Effector memory CD4-positive, alpha-beta T cell (primary cell): Measurements from ENCODE around the gene KATNBL1.

Experiments used
- DNase-seq, 3 donors: peaks; one replicate each; pipeline ENCODE4 v3.0.0-alpha.2; 2020
- H3K27ac ChIP-seq: 2 replicates; pipeline ENCODE4 v1.7.0; 2013; ENCODE audit warnings: mild to moderate bottlenecking, low read length, moderate library complexity; ENCODE audit not compliant: insufficient read depth, poor library complexity, severe bottlenecking
- H3K27me3 ChIP-seq: replicated peaks from 2 replicates; pipeline ENCODE4 v1.7.0; 2013; ENCODE audit warnings: mild to moderate bottlenecking, low read length; ENCODE audit not compliant: insufficient read depth, control insufficient read depth, poor library complexity, severe bottlenecking
- H3K36me3 ChIP-seq: 2 replicates; pipeline ENCODE4 v1.7.0; 2013; ENCODE audit warnings: mild to moderate bottlenecking, low read length, moderate library complexity; ENCODE audit not compliant: control insufficient read depth, insufficient read depth
- H3K4me1 ChIP-seq: 2 replicates; pipeline ENCODE4 v1.7.0; 2013; ENCODE audit warnings: low read length, mild to moderate bottlenecking; ENCODE audit not compliant: control insufficient read depth, insufficient read depth, poor library complexity, severe bottlenecking
- H3K4me3 ChIP-seq: 2 replicates; pipeline ENCODE4 v1.7.0; 2013; ENCODE audit warnings: low read length, low read depth, mild to moderate bottlenecking; ENCODE audit not compliant: insufficient read depth, poor library complexity, severe bottlenecking
- H3K9me3 ChIP-seq: 2 replicates; pipeline ENCODE4 v1.7.0; 2013; ENCODE audit warnings: mild to moderate bottlenecking, low read length, moderate library complexity; ENCODE audit not compliant: control insufficient read depth

KATNBL1 gene

DNA sequence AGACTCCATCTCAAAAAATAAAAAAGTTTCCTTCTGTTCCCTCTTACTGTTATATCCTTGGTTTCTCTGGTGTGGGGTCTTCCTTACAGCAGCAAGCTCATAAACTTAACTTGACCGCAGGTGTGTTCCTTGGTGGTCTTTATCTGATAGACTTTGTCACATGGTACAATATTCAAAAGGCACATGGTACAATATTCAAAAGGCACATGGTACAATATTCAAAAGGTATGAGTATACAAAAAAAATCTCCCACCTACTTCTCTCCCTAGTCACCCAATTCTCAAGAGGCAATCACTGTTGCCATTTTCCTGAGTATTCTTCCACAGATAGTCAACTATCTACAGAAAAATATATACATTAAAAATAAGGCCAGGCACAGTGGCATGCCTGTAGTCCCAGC is 103.5 kb downstream of the KATNBL1 start:
- Histone ChIP-seq H3K4me1 (peaks cover 6% of the 10 kb centered on the region), H3K36me3 (no peaks in the 10 kb centered on the region), H3K27ac (no peak overlapping the region), H3K9me3 (no peaks in the 10 kb centered on the region), H3K27me3 (no peaks in the 10 kb centered on the region), H3K4me3 (no peak overlapping the region)
- DNase-seq, result no peak

- no peak for DNase-seq
- peak overlapping the region; percentile 76 for H3K4me3 ChIP-seq
- peak overlapping the region; percentile 95 for H3K27ac ChIP-seq
- no peaks in the 10 kb centered on the region for H3K27me3 ChIP-seq
- no peaks in the 10 kb centered on the region for H3K9me3 ChIP-seq
- H3K36me3 ChIP-seq, result no peaks in the 10 kb centered on the region
- peaks cover 11% of the 10 kb centered on the region for H3K4me1 ChIP-seq
These were observed 107.5 kb downstream of the KATNBL1 start for GRCh38 chr15:34102175-34102925.

GRCh38 chr15:34101366-34102174 is 108.3 kb downstream of the KATNBL1 start, which contains the start of the genes EMC7 and PGBD4:
Gene EMC7 (minus strand): TSS chr15:34101862. CDS start chr15:34101839, 23 bp downstream.
Gene PGBD4 (plus strand): TSS chr15:34102083. CDS start chr15:34102532, 449 bp downstream.
- Histone ChIP-seq H3K4me3 (peak within 1 kb of the TSS; percentile 89), H3K36me3 (no peaks in the 10 kb centered on the region), H3K4me1 (peaks cover 11% of the 10 kb centered on the region), H3K27ac (peak within 1 kb of the TSS; percentile 95), H3K27me3 (no peaks in the 10 kb centered on the region), H3K9me3 (no peaks in the 10 kb centered on the region)
- DNase-seq, result peak; percentile 99

DNA sequence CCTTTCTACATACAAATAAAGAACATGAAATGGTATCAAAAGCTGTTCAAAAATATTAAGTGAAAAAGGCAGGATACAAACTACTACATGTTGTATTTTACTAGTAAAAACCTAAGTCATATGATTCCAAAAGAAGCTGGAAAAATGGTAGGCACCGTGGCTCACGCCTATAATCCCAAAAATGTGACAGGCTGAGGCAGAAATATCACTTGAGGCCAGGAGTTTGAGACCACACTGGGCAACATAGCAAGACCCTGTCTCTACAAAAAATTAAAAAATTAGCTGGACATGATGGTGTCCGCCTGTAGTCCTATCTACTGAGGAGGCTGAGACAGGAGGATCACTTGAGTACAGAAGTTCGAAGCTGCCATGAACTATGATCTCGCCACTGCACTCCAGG is 110.0 kb downstream of the KATNBL1 start:
- H3K27me3 ChIP-seq, result no peaks in the 10 kb centered on the region
- no peak for DNase-seq
- peaks cover 9% of the 10 kb centered on the region for H3K36me3 ChIP-seq
- no peak overlapping the region for H3K4me3 ChIP-seq
- peaks cover 11% of the 10 kb centered on the region for H3K4me1 ChIP-seq
- H3K27ac ChIP-seq, result no peak overlapping the region
- H3K9me3 ChIP-seq, result no peaks in the 10 kb centered on the region
